A673 (cell line): ENCODE data around the gene SLF2.

Experiments
- EZH2 ChIP-seq: fragments of 200-600 bp; sonication (generic); IDR thresholded peaks from 2 replicates; pipeline ENCODE4 v1.6.1; 2017; ENCODE audit warnings: borderline replicate concordance, low read depth, mild to moderate bottlenecking, mixed read lengths, antibody characterized with exemption, low read length; ENCODE audit not compliant: poor library complexity, severe bottlenecking
- TF ChIP-seq, protein P1 (sequence below): fragments of 300-800, 200-600 bp; sonication (generic); conservative IDR thresholded peaks from 2 replicates; pipeline ENCODE4 v1.5.1; 2017; ENCODE audit warnings: low read depth, mild to moderate bottlenecking, antibody characterized with exemption, low read length, moderate library complexity, mixed read lengths

DNA sequence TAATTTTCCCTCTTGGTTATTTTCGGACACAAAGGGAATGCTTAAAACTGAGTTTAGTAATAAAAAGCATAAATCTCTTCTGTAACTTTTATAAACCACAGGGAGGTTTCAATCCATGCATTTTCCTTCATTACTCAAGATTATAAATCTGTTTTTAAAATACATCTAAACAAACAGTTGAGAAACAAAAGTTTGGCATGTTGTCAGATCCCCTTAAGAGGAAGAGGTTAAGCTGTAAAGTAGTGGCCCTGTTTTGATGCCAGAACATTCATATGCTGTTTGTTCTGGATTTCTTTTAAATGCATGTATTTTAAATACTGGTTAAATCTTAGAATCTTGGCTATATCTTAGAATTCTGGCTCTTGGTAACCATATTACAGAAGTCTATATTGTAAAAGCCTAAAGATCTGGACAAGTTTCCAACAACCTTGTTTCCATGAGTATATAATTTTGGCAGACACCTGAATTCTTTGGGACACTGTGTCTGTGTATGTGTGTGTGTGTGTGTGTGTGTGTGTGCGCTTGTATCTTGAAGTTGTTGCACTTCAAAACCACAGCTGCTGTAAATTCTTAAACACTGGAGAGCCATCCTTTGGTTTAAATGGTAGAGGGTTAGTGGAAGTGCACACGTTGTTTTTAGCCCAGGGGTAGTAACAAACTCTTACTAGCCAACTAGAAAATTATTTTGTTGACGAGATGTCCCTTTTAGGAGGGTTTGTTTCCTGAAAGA, 49.8 kb downstream of the SLF2 start:
- TF ChIP-seq, protein P1, sequence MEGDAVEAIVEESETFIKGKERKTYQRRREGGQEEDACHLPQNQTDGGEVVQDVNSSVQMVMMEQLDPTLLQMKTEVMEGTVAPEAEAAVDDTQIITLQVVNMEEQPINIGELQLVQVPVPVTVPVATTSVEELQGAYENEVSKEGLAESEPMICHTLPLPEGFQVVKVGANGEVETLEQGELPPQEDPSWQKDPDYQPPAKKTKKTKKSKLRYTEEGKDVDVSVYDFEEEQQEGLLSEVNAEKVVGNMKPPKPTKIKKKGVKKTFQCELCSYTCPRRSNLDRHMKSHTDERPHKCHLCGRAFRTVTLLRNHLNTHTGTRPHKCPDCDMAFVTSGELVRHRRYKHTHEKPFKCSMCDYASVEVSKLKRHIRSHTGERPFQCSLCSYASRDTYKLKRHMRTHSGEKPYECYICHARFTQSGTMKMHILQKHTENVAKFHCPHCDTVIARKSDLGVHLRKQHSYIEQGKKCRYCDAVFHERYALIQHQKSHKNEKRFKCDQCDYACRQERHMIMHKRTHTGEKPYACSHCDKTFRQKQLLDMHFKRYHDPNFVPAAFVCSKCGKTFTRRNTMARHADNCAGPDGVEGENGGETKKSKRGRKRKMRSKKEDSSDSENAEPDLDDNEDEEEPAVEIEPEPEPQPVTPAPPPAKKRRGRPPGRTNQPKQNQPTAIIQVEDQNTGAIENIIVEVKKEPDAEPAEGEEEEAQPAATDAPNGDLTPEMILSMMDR = no peak
- no peak for TF ChIP-seq EZH2
